HCT116 (cell line): Measurements from ENCODE around the gene FCN3. TPM values are rescaled to one million over a fixed set of nuclear protein-coding genes. Genes with fewer than 3 reads are reported as not detected.
A peak's percentile ranks its signal among the peaks of the same experiment; 100 is the strongest.

Source experiments
- ATAC-seq: fragments of 200-7000 bp; cut with Tn5 transposase; 2 replicates; pipeline ENCODE4 v1.9.1; 2020; ENCODE audit warnings: mild to moderate bottlenecking, moderate library complexity
- BruUV-seq: library from RNA; stranded (reverse); fragments of 400-500 nt; replicated peaks from 2 replicates; lab custom pipeline; 2021; lab: Mats Ljungman, UMichigan
- CTCF ChIA-PET: fragments of 300-600 bp; sonication (Branson Sonifier 250); formaldehyde crosslinking; loops from one replicate; lab custom pipeline; 2021; ENCODE audit warnings: antibody characterized with exemption; lab: Charles Lee
- POLR2A ChIA-PET: fragments of 300-600, 350-600 bp; sonication (Branson Sonifier 250); formaldehyde crosslinking; loops from one replicate; lab custom pipeline; 2021; ENCODE audit warnings: antibody characterized with exemption; lab: Charles Lee
- RAD21 ChIA-PET, 2 experiments: fragments of 300-600 bp; sonication (Branson Sonifier 250); formaldehyde crosslinking; loops; one replicate each; lab custom pipeline; 2023; ENCODE audit warnings: low total read pairs in 2 of 2; ENCODE audit not compliant: uncharacterized antibody in 2 of 2, unreplicated experiment in 2 of 2, low non-redundant PET in 1 of 2; lab: Charles Lee
- DNase-seq: peaks from one replicate; pipeline ENCODE4 v3.0.0-alpha.2; 2010; ENCODE audit warnings: low read depth, low spot score
- H2AFZ ChIP-seq: fragments of 200-600 bp; shearing (Covaris generic), sonication (generic); 2 replicates; pipeline ENCODE4 v1.6.1; 2017; ENCODE audit warnings: low read depth, mixed run types, mixed read lengths, antibody characterized with exemption, low read length; ENCODE audit not compliant: poor library complexity, severe bottlenecking
- H3K27ac ChIP-seq: 2 replicates; pipeline ENCODE4 v1.5.1; 2012; ENCODE audit warnings: low read depth, low read length
- H3K27me3 ChIP-seq: fragments of 200-600 bp; sonication (generic); 2 replicates; pipeline ENCODE4 v1.6.1; 2016; ENCODE audit warnings: mixed run types, low read length, mixed read lengths; ENCODE audit not compliant: insufficient read depth
- H3K36me3 ChIP-seq, 2 experiments: fragments of 200-500 bp in 1 of 2; fragments of 200-600 bp in 1 of 2; sonication (Bioruptor generic) in 1 of 2; sonication (generic) in 1 of 2; 2 replicates each; pipeline versions ENCODE4 v1.5.1 to v1.6.1; 2014 to 2016; ENCODE audit warnings: low read length in 2 of 2, inconsistent platforms in 1 of 2, mixed read lengths in 1 of 2, mixed run types in 1 of 2; ENCODE audit not compliant: insufficient read depth in 2 of 2, control insufficient read depth in 1 of 2
- H3K4me1 ChIP-seq, 2 experiments: fragments of 200-600 bp in 1 of 2; sonication (generic) in 1 of 2; 2 replicates each; pipeline versions ENCODE4 v1.5.1 to v1.6.1; 2012 to 2017; ENCODE audit warnings: low read length in 2 of 2, inconsistent platforms in 1 of 2, mild to moderate bottlenecking in 1 of 2, mixed read lengths in 1 of 2, mixed run types in 1 of 2, moderate library complexity in 1 of 2; ENCODE audit not compliant: insufficient read depth in 2 of 2, control insufficient read depth in 1 of 2
- H3K4me2 ChIP-seq: fragments of 200-600 bp; sonication (generic); 2 replicates; pipeline ENCODE4 v1.6.1; 2017; ENCODE audit warnings: mixed run types, low read length, mixed read lengths
- H3K4me3 ChIP-seq, 2 experiments: fragments of 200-600 bp in 1 of 2; sonication (generic) in 1 of 2; replicated peaks in 1 of 2; 2 replicates each; pipeline ENCODE4 v1.5.1; 2011 to 2016; ENCODE audit warnings: low read length in 2 of 2, control low read depth in 1 of 2, low read depth in 1 of 2, mild to moderate bottlenecking in 1 of 2, mixed read lengths in 1 of 2, mixed run types in 1 of 2
- H3K79me2 ChIP-seq: fragments of 200-600 bp; sonication (generic); 2 replicates; pipeline ENCODE4 v1.6.1; 2017; ENCODE audit warnings: mild to moderate bottlenecking, mixed run types, low read length, moderate library complexity, mixed read lengths; ENCODE audit not compliant: insufficient read depth
- H3K9ac ChIP-seq: fragments of 200-600 bp; sonication (generic); 2 replicates; pipeline ENCODE4 v1.6.1; 2016; ENCODE audit warnings: low read length, mixed read lengths
- H3K9me2 ChIP-seq: fragments of 200-600 bp; sonication (generic), shearing (Covaris generic); 2 replicates; pipeline ENCODE4 v1.6.1; 2017; ENCODE audit warnings: mixed run types, mild to moderate bottlenecking, moderate library complexity; ENCODE audit not compliant: insufficient read depth
- H3K9me3 ChIP-seq, 2 experiments: fragments of 200-500 bp in 1 of 2; fragments of 200-600 bp in 1 of 2; sonication (Bioruptor generic) in 1 of 2; sonication (generic) in 1 of 2; 2 replicates each; pipeline ENCODE4 v1.6.1; 2014 to 2017; ENCODE audit warnings: low read length in 2 of 2, mixed read lengths in 2 of 2, inconsistent platforms in 1 of 2, low read depth in 1 of 2, mild to moderate bottlenecking in 1 of 2, mixed run types in 1 of 2, moderate library complexity in 1 of 2; ENCODE audit not compliant: control insufficient read depth in 1 of 2, insufficient read depth in 1 of 2
- H4K20me1 ChIP-seq: fragments of 200-600 bp; sonication (generic), shearing (Covaris generic); 2 replicates; pipeline ENCODE4 v1.6.1; 2017; ENCODE audit warnings: mixed run types, mild to moderate bottlenecking, moderate library complexity; ENCODE audit not compliant: insufficient read depth
- ELF1 ChIP-seq: IDR thresholded peaks from 2 replicates; pipeline ENCODE4 v1.6.1; 2012; ENCODE audit warnings: low read depth, borderline replicate concordance
- FOSL1 ChIP-seq: IDR thresholded peaks from 2 replicates; pipeline ENCODE4 v1.6.1; 2012; ENCODE audit warnings: low read depth
- SP1 ChIP-seq: IDR thresholded peaks from 2 replicates; pipeline ENCODE4 v1.6.1; 2012; ENCODE audit warnings: low read depth
- intact Hi-C: fragments of 100-400 bp; cut with micrococcal nuclease; formaldehyde crosslinking; loops from 2 replicates; pipeline ENCODE4 v1.10.0; 2022
- total RNA-seq: library from RNA; stranded (reverse); gene quantifications from one replicate; pipeline ENCODE4 v1.2.1, GENCODE V29; 2021; ENCODE audit not compliant: unreplicated experiment
- TF ChIP-seq, protein P1 (sequence below): IDR thresholded peaks from 2 replicates; pipeline ENCODE4 v1.6.1; 2012
- TF ChIP-seq, protein P2 (sequence below): IDR thresholded peaks from 2 replicates; pipeline ENCODE4 v1.6.1; 2011; ENCODE audit warnings: mild to moderate bottlenecking, low read length, moderate library complexity; ENCODE audit not compliant: insufficient replicate concordance; ENCODE audit errors: extremely low read depth

Gene FCN3
- total RNA-seq, 1 experiment from 2014 or later: 1.2 TPM

DNA sequence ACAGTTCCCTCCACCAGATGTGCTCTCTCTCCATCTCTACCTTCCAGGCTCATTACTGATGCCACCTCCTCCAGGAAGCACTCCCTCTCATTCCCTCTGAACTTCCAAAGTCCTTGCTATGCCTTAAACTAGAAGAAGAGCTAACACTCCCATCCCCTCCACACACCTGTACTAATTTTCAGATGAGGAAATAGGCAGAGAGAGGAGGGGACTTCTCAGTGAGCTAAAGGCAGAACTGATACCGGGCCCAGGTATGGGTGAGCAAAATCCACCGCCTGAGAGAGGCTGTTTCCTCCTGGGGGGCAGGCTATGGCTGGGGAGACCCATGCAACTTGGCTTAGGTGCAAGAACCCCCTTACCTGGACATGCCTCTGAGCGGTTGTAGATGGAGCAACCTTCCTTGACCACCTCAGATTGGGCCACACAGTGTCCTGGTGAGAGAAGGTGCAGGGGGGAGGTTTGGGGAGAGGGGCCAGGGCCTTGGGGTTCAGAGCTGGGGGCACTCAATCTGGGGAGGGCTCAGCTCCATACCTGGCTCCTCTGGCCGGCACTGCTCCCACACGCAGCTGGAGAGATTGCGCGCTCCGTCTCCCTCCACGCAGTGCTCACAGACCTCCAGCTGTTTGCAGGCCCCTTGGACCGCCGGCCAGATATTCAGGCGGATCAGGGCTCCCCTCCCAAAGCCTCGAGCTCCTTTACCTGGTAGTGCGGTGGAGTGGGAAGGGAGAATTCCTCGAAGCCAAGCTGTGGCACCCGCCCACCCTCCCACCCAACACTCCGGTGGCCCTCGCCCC, 7.5 kb upstream of the FCN3 start:
- H3K36me3 ChIP-seq: no peaks in the 10 kb centered on the region
- H4K20me1 ChIP-seq: no peaks in the 10 kb centered on the region
- peak overlapping the region; percentile 98; the same call in 1 of the 2 replicates for H3K4me2 ChIP-seq
- no peak overlapping the region; the same call in 1 of the 2 replicates for H3K9ac ChIP-seq
- TF ChIP-seq, protein P1, sequence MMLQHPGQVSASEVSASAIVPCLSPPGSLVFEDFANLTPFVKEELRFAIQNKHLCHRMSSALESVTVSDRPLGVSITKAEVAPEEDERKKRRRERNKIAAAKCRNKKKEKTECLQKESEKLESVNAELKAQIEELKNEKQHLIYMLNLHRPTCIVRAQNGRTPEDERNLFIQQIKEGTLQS: no peak
- no peak for TF ChIP-seq FOSL1
- TF ChIP-seq SP1: no peak
- no peak for TF ChIP-seq ELF1
- TF ChIP-seq, protein P2, sequence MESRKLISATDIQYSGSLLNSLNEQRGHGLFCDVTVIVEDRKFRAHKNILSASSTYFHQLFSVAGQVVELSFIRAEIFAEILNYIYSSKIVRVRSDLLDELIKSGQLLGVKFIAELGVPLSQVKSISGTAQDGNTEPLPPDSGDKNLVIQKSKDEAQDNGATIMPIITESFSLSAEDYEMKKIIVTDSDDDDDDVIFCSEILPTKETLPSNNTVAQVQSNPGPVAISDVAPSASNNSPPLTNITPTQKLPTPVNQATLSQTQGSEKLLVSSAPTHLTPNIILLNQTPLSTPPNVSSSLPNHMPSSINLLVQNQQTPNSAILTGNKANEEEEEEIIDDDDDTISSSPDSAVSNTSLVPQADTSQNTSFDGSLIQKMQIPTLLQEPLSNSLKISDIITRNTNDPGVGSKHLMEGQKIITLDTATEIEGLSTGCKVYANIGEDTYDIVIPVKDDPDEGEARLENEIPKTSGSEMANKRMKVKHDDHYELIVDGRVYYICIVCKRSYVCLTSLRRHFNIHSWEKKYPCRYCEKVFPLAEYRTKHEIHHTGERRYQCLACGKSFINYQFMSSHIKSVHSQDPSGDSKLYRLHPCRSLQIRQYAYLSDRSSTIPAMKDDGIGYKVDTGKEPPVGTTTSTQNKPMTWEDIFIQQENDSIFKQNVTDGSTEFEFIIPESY: no peak
- ChIA-PET POLR2A (interaction anchor here (0.9 to 3.9 kb wide), 4 partner anchors 9 to 82 kb away, joined by 3 to 26 read pairs (median 7); partner anchors contain the start of gene MAP3K6), RAD21 (no interaction called here), CTCF (interaction anchor here (0.9 to 3.4 kb wide), 6 partner anchors 9 to 17 kb away, joined by 3 to 10 read pairs (median 4); partner anchors contain the start of gene MAP3K6)
- H3K4me3 ChIP-seq: no peak overlapping the region; a peak in 2 of 4 replicates
- H3K9me3 ChIP-seq: no peaks in the 10 kb centered on the region
- H3K9me2 ChIP-seq: no peaks in the 10 kb centered on the region
- intact Hi-C loops: no loop called here
- no TSS peak for BruUV-seq
- no peak overlapping the region for H3K27ac ChIP-seq
- DNase-seq (no peak), ATAC-seq (no peak)
- H3K79me2 ChIP-seq: no peaks in the 10 kb centered on the region
- H3K4me1 ChIP-seq: peaks cover 11 to 59% of the 10 kb centered on the region in 2 experiments
- H3K27me3 ChIP-seq: no peaks in the 10 kb centered on the region
- no peak overlapping the region for H2AFZ ChIP-seq
